Fibroblast of lung (primary cell): ENCODE measurements around the gene ELL.

ENCODE experiments used
- EZH2 ChIP-seq: IDR thresholded peaks from 2 replicates; pipeline ENCODE4 v1.5.1; 2012; ENCODE audit warnings: low read length, control low read depth, mild to moderate bottlenecking; ENCODE audit errors: missing control alignments
- TF ChIP-seq, protein P1 (sequence below), 2 donors: IDR thresholded peaks in 1 of 2; conservative IDR thresholded peaks in 1 of 2; 1 replicate in 1 of 2; 2 replicates in 1 of 2; pipeline ENCODE4 v1.5.1; 2011 to 2012; ENCODE audit warnings: low read length in 2 of 2, control low read depth in 1 of 2, inconsistent platforms in 1 of 2, low read depth in 1 of 2, mild to moderate bottlenecking in 1 of 2

DNA sequence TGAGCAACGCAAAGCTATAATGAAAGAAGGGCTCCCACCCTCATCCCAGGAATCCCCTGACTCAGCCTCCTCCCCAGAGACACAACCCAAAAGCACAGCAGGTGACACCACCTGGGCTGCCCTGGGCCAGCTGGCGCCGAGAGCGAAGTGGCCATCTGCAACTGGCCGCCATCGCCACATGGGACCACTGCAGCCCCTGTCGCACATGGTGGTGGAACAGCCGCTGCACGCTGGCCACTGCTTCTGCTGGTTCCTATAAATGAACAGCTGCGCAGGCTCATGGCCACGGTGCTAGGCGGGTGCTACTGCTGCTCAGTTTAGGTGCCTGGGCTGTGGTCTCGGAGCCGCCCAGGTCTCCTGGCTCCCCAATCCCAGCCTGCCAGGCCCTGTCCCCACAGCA is 72.3 kb downstream of the ELL start:
- no peak for TF ChIP-seq EZH2
- TF ChIP-seq, protein P1, sequence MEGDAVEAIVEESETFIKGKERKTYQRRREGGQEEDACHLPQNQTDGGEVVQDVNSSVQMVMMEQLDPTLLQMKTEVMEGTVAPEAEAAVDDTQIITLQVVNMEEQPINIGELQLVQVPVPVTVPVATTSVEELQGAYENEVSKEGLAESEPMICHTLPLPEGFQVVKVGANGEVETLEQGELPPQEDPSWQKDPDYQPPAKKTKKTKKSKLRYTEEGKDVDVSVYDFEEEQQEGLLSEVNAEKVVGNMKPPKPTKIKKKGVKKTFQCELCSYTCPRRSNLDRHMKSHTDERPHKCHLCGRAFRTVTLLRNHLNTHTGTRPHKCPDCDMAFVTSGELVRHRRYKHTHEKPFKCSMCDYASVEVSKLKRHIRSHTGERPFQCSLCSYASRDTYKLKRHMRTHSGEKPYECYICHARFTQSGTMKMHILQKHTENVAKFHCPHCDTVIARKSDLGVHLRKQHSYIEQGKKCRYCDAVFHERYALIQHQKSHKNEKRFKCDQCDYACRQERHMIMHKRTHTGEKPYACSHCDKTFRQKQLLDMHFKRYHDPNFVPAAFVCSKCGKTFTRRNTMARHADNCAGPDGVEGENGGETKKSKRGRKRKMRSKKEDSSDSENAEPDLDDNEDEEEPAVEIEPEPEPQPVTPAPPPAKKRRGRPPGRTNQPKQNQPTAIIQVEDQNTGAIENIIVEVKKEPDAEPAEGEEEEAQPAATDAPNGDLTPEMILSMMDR (conservative IDR thresholded peaks at IDR 0.05 in 1 of 2, IDR thresholded peaks at IDR 0.05 in 1 of 2; ENCODE audit: low read depth in 1 of 2, low read length in 2 of 2): no peak
